Caco-2 (cell line): ENCODE measurements around the gene TNFRSF8. TPM values are rescaled to one million over a fixed set of nuclear protein-coding genes. Genes with fewer than 3 reads are reported as not detected.

Experiments
- BruUV-seq: library from RNA; stranded (reverse); fragments of 400-500 nt; replicated peaks from 2 replicates; lab custom pipeline; 2021; lab: Mats Ljungman, UMichigan
- CTCF ChIA-PET: fragments of 300-600 bp; sonication (Branson Sonifier 250); formaldehyde crosslinking; loops from one replicate; lab custom pipeline; 2022; ENCODE audit warnings: antibody characterized with exemption; lab: Charles Lee
- POLR2A ChIA-PET: fragments of 300-600 bp; sonication (Branson Sonifier 250); formaldehyde crosslinking; loops from one replicate; lab custom pipeline; 2022; ENCODE audit warnings: antibody characterized with exemption; lab: Charles Lee
- DNase-seq, 2 experiments: peaks; one replicate each; pipeline versions ENCODE4 v3.0.0 to v3.0.0-alpha.2; 2020 to 2022
- H3K27me3 ChIP-seq: replicated peaks from 2 replicates; pipeline ENCODE4 v1.6.0; 2011; ENCODE audit warnings: low read length; ENCODE audit not compliant: control insufficient read depth, insufficient read depth
- H3K36me3 ChIP-seq: 2 replicates; pipeline ENCODE4 v1.5.1; 2011; ENCODE audit warnings: low read length; ENCODE audit not compliant: control insufficient read depth, insufficient read depth
- H3K4me1 ChIP-seq: fragments of 250-450 bp; sonication (Bioruptor Pico); 2 replicates; pipeline ENCODE4 v1.5.1; 2020; ENCODE audit warnings: mild to moderate bottlenecking
- H3K4me3 ChIP-seq: 2 replicates; pipeline ENCODE4 v1.5.1; 2011; ENCODE audit warnings: low read depth, mild to moderate bottlenecking, control low read depth, low read length
- H3K9me3 ChIP-seq: fragments of 250-450 bp; sonication (Bioruptor Pico); 2 replicates; pipeline ENCODE4 v1.5.1; 2020; ENCODE audit warnings: mild to moderate bottlenecking, moderate library complexity
- H3K27ac Mint-ChIP-seq: one replicate; pipeline ENCODE4 v1.8.0; 2022; ENCODE audit warnings: mixed read lengths; ENCODE audit not compliant: unreplicated experiment
- H3K27me3 Mint-ChIP-seq: one replicate; pipeline ENCODE4 v1.8.0; 2022; ENCODE audit warnings: mixed read lengths; ENCODE audit not compliant: insufficient read depth, unreplicated experiment
- H3K36me3 Mint-ChIP-seq: one replicate; pipeline ENCODE4 v1.8.0; 2022; ENCODE audit warnings: mild to moderate bottlenecking, mixed read lengths; ENCODE audit not compliant: insufficient read depth, unreplicated experiment
- H3K4me1 Mint-ChIP-seq: one replicate; pipeline ENCODE4 v1.8.0; 2022; ENCODE audit warnings: low read depth, mixed read lengths; ENCODE audit not compliant: unreplicated experiment
- H3K4me3 Mint-ChIP-seq: one replicate; pipeline ENCODE4 v1.8.0; 2022; ENCODE audit warnings: mild to moderate bottlenecking, moderate library complexity, mixed read lengths; ENCODE audit not compliant: unreplicated experiment
- H3K9me3 Mint-ChIP-seq: one replicate; pipeline ENCODE4 v1.8.0; 2022; ENCODE audit warnings: mixed read lengths; ENCODE audit not compliant: unreplicated experiment
- intact Hi-C: fragments of 100-400 bp; cut with micrococcal nuclease; formaldehyde crosslinking; loops from one replicate; pipeline ENCODE4 v1.10.0; 2022; ENCODE audit not compliant: unreplicated experiment
- total RNA-seq: library from RNA; stranded (reverse); gene quantifications from 2 replicates; pipeline ENCODE4 v1.2.3, GENCODE V29; 2022
- TF ChIP-seq, protein P1 (sequence below), 2 experiments: fragments of 200-600 bp in 1 of 2; IDR thresholded peaks; 1 replicate in 1 of 2; 2 replicates in 1 of 2; pipeline versions ENCODE4 v1.5.1 to v1.8.0; 2011 to 2022; ENCODE audit warnings: antibody characterized with exemption in 1 of 2, control low read depth in 1 of 2, inconsistent platforms in 1 of 2, low read depth in 1 of 2, low read length in 1 of 2, mild to moderate bottlenecking in 1 of 2, moderate library complexity in 1 of 2; ENCODE audit not compliant: insufficient read depth in 1 of 2, severe bottlenecking in 1 of 2, unreplicated experiment in 1 of 2

The TNFRSF8 gene
- total RNA-seq, 1 experiment from 2014 or later = not detected

DNA sequence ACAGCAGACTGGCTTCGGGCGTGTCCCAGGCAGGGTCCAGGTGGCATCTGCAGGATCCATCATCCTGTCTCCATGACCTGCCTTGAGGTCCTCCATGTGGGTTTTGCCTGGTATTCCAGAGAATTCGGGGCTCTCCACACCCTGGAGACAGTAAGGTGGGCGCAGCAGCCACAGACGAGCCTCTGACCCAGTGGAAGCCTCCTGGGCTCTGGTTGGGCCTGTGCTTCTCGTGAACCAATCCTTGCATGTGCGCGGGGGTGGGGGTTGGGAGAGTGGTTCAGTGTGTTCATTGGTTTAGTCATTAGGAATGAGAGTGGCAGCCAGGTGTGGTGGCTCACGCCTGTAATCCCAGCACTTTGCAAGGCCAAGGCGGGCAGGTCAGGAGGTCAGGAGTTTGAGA, 71.6 kb downstream of the TNFRSF8 start:
- Histone ChIP-seq H3K9me3 (no peaks in the 10 kb centered on the region), H3K36me3 (no peaks in the 10 kb centered on the region), H3K27me3 (no peaks in the 10 kb centered on the region), H3K4me1 (peaks cover 3% of the 10 kb centered on the region; the same call in 1 of the 2 replicates), H3K4me3 (no peak overlapping the region)
- DNase-seq = no peak
- ChIA-PET POLR2A (no interaction called here), CTCF (no interaction called here)
- intact Hi-C loops = no loop called here
- BruUV-seq = no TSS peak
- H3K4me3 Mint-ChIP-seq = no peak overlapping the region
- H3K9me3 Mint-ChIP-seq = no peaks in the 10 kb centered on the region
- TF ChIP-seq, protein P1, sequence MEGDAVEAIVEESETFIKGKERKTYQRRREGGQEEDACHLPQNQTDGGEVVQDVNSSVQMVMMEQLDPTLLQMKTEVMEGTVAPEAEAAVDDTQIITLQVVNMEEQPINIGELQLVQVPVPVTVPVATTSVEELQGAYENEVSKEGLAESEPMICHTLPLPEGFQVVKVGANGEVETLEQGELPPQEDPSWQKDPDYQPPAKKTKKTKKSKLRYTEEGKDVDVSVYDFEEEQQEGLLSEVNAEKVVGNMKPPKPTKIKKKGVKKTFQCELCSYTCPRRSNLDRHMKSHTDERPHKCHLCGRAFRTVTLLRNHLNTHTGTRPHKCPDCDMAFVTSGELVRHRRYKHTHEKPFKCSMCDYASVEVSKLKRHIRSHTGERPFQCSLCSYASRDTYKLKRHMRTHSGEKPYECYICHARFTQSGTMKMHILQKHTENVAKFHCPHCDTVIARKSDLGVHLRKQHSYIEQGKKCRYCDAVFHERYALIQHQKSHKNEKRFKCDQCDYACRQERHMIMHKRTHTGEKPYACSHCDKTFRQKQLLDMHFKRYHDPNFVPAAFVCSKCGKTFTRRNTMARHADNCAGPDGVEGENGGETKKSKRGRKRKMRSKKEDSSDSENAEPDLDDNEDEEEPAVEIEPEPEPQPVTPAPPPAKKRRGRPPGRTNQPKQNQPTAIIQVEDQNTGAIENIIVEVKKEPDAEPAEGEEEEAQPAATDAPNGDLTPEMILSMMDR (IDR thresholded peaks at IDR 0.05; ENCODE audit: insufficient read depth in 1 of 2, low read depth in 1 of 2, low read length in 1 of 2, severe bottlenecking in 1 of 2, unreplicated experiment in 1 of 2) = no peak
- no peaks in the 10 kb centered on the region for H3K27me3 Mint-ChIP-seq
- H3K27ac Mint-ChIP-seq = no peak overlapping the region
- peaks cover 6% of the 10 kb centered on the region for H3K4me1 Mint-ChIP-seq
- H3K36me3 Mint-ChIP-seq = no peaks in the 10 kb centered on the region

DNA sequence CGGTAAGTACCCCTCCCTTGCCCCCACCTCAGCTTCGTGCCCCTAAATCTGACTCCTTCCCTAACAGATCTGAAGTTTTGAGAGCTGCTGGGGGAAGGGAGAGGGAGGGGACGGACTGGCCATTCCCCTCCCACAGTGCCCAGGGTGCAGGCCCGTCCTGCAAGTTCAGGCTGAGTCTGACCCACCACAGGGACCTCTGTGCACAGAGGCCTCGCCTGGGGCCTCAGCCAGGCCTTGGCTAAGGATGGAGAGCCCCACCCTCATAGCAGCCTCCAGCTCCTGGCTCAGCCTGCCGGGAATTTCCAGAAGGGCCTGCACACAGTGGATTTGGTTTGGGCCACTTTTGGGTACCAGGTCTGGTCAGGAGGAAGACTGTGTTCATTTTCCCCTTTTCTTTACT, 72.5 kb downstream of the TNFRSF8 start:
- no peak overlapping the region for H3K4me3 ChIP-seq
- intact Hi-C loops = no loop called here
- H3K27me3 ChIP-seq = no peaks in the 10 kb centered on the region
- peaks cover under 1% of the 10 kb centered on the region; the same call in 1 of the 2 replicates for H3K4me1 ChIP-seq
- no peaks in the 10 kb centered on the region for H3K9me3 ChIP-seq
- CTCF ChIA-PET = no interaction called here
- Mint-ChIP-seq H3K4me3 (no peak overlapping the region), H3K36me3 (no peaks in the 10 kb centered on the region), H3K9me3 (no peaks in the 10 kb centered on the region), H3K27ac (no peak overlapping the region), H3K27me3 (no peaks in the 10 kb centered on the region), H3K4me1 (peaks cover 6% of the 10 kb centered on the region)
- no peak for DNase-seq
- TF ChIP-seq, protein P1 (IDR thresholded peaks at IDR 0.05; ENCODE audit: insufficient read depth in 1 of 2, low read depth in 1 of 2, low read length in 1 of 2, severe bottlenecking in 1 of 2, unreplicated experiment in 1 of 2) = no peak
- POLR2A ChIA-PET = no interaction called here
- no peaks in the 10 kb centered on the region for H3K36me3 ChIP-seq
- no TSS peak for BruUV-seq

DNA sequence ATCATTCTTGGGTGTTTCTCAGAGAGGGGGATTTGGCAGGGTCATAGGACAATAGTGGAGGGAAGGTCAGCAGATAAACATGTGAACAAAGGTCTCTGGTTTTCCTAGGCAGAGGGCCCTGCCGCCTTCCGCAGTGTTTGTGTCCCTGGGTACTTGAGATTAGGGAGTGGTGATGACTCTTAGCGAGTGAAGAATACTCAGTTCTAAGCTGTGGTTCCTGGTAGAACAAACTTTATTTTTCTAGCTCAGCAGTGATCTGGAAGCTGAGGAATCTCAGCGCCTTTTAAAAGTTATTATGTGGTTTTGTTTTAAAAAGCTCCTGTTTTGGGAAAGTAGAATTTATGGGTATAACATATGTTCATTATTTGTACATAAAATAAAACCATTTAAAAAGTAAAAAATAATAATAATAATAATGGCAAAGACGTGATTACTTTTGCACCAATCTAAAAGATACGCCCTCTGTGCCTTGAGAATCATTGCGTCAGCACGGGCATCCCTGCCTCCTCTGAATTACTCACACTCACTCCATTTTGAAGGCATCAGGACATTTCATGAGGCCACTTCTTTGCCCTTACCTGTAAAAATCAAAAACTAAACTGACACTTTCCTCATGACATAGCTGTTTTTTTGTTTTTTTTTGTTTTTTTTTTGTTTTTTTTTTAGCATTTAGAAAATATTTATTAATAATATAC, 74.0 kb downstream of the TNFRSF8 start:
- no peak for DNase-seq
- BruUV-seq = no TSS peak
- Mint-ChIP-seq H3K27me3 (no peaks in the 10 kb centered on the region), H3K36me3 (no peaks in the 10 kb centered on the region), H3K27ac (no peak overlapping the region), H3K9me3 (no peaks in the 10 kb centered on the region), H3K4me3 (no peak overlapping the region), H3K4me1 (peaks cover 6% of the 10 kb centered on the region)
- Histone ChIP-seq H3K4me1 (peaks cover 5% of the 10 kb centered on the region; the same call in 1 of the 2 replicates), H3K27me3 (no peaks in the 10 kb centered on the region), H3K9me3 (no peaks in the 10 kb centered on the region), H3K4me3 (no peak overlapping the region), H3K36me3 (no peaks in the 10 kb centered on the region)
- TF ChIP-seq, protein P1 (IDR thresholded peaks at IDR 0.05; ENCODE audit: insufficient read depth in 1 of 2, low read depth in 1 of 2, low read length in 1 of 2, severe bottlenecking in 1 of 2, unreplicated experiment in 1 of 2) = no peak
- ChIA-PET CTCF (interaction anchor here (0.6 kb wide), 1 partner anchor 32 kb away, joined by 3 read pairs; no protein-coding TSS in a partner anchor), POLR2A (no interaction called here)
- intact Hi-C loops = no loop called here
